Liver (tissue), 9 donors: Measurements from ENCODE around the gene RELA. TPM values are rescaled to one million over a fixed set of nuclear protein-coding genes. Genes with fewer than 3 reads are reported as not detected.

Experiments used
- DNase-seq: peaks from one replicate; pipeline ENCODE4 v3.0.0-alpha.2; 2017; ENCODE audit warnings: low spot score
- H3K27ac ChIP-seq, 2 donors: one replicate each; pipeline ENCODE4 v1.7.0; 2013; ENCODE audit warnings: inconsistent platforms in 2 of 2, low read length in 2 of 2, control low read depth in 1 of 2, low read depth in 1 of 2, mild to moderate bottlenecking in 1 of 2
- H3K27me3 ChIP-seq, 4 donors: one replicate each; pipeline versions ENCODE4 v1.6.1 to v1.7.0; 2013; ENCODE audit warnings: low read length in 3 of 4, inconsistent platforms in 1 of 4, mild to moderate bottlenecking in 1 of 4, moderate library complexity in 1 of 4; ENCODE audit not compliant: control insufficient read depth in 4 of 4, insufficient read depth in 4 of 4
- H3K36me3 ChIP-seq, 4 donors: one replicate each; pipeline versions ENCODE4 v1.6.1 to v1.7.0; 2013; ENCODE audit warnings: low read length in 3 of 4, mild to moderate bottlenecking in 3 of 4, low read depth in 1 of 4, moderate library complexity in 1 of 4; ENCODE audit not compliant: control insufficient read depth in 4 of 4, insufficient read depth in 3 of 4
- H3K4me1 ChIP-seq, 4 donors: one replicate each; pipeline versions ENCODE4 v1.6.1 to v1.7.0; 2013; ENCODE audit warnings: low read length in 3 of 4, mild to moderate bottlenecking in 3 of 4, moderate library complexity in 1 of 4; ENCODE audit not compliant: control insufficient read depth in 4 of 4, insufficient read depth in 4 of 4
- H3K4me3 ChIP-seq, 3 donors: one replicate each; pipeline versions ENCODE4 v1.6.1 to v1.7.0; 2013; ENCODE audit warnings: low read length in 3 of 3, control low read depth in 1 of 3, low read depth in 1 of 3, mild to moderate bottlenecking in 1 of 3
- H3K9ac ChIP-seq, 2 donors: one replicate each; pipeline ENCODE4 v1.7.0; 2013; ENCODE audit warnings: low read length in 2 of 2, mild to moderate bottlenecking in 2 of 2, moderate library complexity in 2 of 2, control low read depth in 1 of 2, low read depth in 1 of 2
- H3K9me3 ChIP-seq, 4 donors: one replicate each; pipeline versions ENCODE4 v1.6.1 to v1.7.0; 2013; ENCODE audit warnings: low read length in 3 of 4; ENCODE audit not compliant: control insufficient read depth in 4 of 4
- ATF3 ChIP-seq: IDR thresholded peaks from 2 replicates; pipeline ENCODE4 v1.6.1; 2016; ENCODE audit warnings: antibody characterized with exemption
- CTCF ChIP-seq: fragments of 150-350 bp; IDR thresholded peaks from 2 replicates; pipeline ENCODE4 v1.5.1; 2017; ENCODE audit warnings: improper control_type of control experiment, low read depth, low read length; ENCODE audit not compliant: missing input control
- EGR1 ChIP-seq, 2 donors: IDR thresholded peaks; 2 replicates each; pipeline ENCODE4 v1.6.1; 2016 to 2018; ENCODE audit warnings: antibody characterized with exemption in 2 of 2, low read depth in 2 of 2
- FOXA1 ChIP-seq: IDR thresholded peaks from 2 replicates; pipeline ENCODE4 v1.6.1; 2016; ENCODE audit warnings: antibody characterized with exemption
- FOXA2 ChIP-seq: IDR thresholded peaks from 2 replicates; pipeline ENCODE4 v1.6.1; 2016; ENCODE audit warnings: antibody characterized with exemption
- GABPA ChIP-seq, 2 donors: IDR thresholded peaks in 1 of 2; conservative IDR thresholded peaks in 1 of 2; 2 replicates each; pipeline ENCODE4 v1.6.1; 2016; ENCODE audit warnings: antibody characterized with exemption in 2 of 2, mild to moderate bottlenecking in 1 of 2, moderate library complexity in 1 of 2
- HNF4A ChIP-seq, 2 donors: conservative IDR thresholded peaks; 2 replicates each; pipeline ENCODE4 v1.6.1; 2016; ENCODE audit warnings: antibody characterized with exemption in 2 of 2, mild to moderate bottlenecking in 2 of 2
- HNF4G ChIP-seq: IDR thresholded peaks from 2 replicates; pipeline ENCODE4 v1.6.1; 2016; ENCODE audit warnings: antibody characterized with exemption
- JUND ChIP-seq, 2 donors: IDR thresholded peaks; 2 replicates each; pipeline ENCODE4 v1.6.1; 2016; ENCODE audit warnings: antibody characterized with exemption in 2 of 2
- MAX ChIP-seq: IDR thresholded peaks from 2 replicates; pipeline ENCODE4 v1.6.1; 2016; ENCODE audit warnings: antibody characterized with exemption
- NR2F2 ChIP-seq: IDR thresholded peaks from 2 replicates; pipeline ENCODE4 v1.6.1; 2016; ENCODE audit warnings: antibody characterized with exemption
- RAD21 ChIP-seq, 2 donors: IDR thresholded peaks; 2 replicates each; pipeline ENCODE4 v1.6.1; 2016; ENCODE audit warnings: antibody characterized with exemption in 2 of 2, mild to moderate bottlenecking in 2 of 2
- RXRA ChIP-seq, 2 donors: IDR thresholded peaks; 2 replicates each; pipeline ENCODE4 v1.6.1; 2017 to 2018; ENCODE audit warnings: antibody characterized with exemption in 2 of 2, mild to moderate bottlenecking in 1 of 2
- SP1 ChIP-seq: IDR thresholded peaks from 2 replicates; pipeline ENCODE4 v1.6.1; 2018; ENCODE audit warnings: antibody characterized with exemption, mild to moderate bottlenecking
- YY1 ChIP-seq: IDR thresholded peaks from 2 replicates; pipeline ENCODE4 v1.6.1; 2016; ENCODE audit warnings: antibody characterized with exemption, mild to moderate bottlenecking
- WGBS: extraction: QIAGEN DNeasy Blood & Tissue Kit; methylation state at CpG from one replicate; pipeline ENCODE4 v1.1.7; 2013; 5-methylcytosine and 5-hydroxymethylcytosine counted together
- polyA plus RNA-seq, 2 donors: library from polyadenylated mRNA; stranded (reverse) in 1 of 2; unstranded in 1 of 2; fragments of 200-250 nt in 1 of 2; fragments of >200 nt in 1 of 2; fragmentation: Nextera tagmentation in 1 of 2; extraction: Ambion mirVana in 1 of 2; gene quantifications; one replicate each; pipeline versions ENCODE4 v1.2.1 to v1.2.3, GENCODE V29; 2013 to 2015
- total RNA-seq, 2 donors: library from RNA; depleted of rRNA; stranded (reverse); fragments of >200 nt; gene quantifications; one replicate each; pipeline ENCODE4 v1.2.3, GENCODE V29; 2014
- donor health status: healthy.
- donor health status: healthy.
- donor health status: healthy.
- donor health status: healthy.
- donor health status: healthy.

RELA gene
- total and polyA plus RNA-seq, 4 donors = 11.1 to 30.7 (median 22.0) TPM

GRCh38 chr11:65680192-65680743, 17.6 kb upstream of the RELA start (continued):
- no peak for TF ChIP-seq MAX
- TF ChIP-seq CTCF = no peak
- TF ChIP-seq HNF4A (conservative IDR thresholded peaks at IDR 0.05) = peak; percentile 72 to 78

- Histone ChIP-seq H3K9ac (no peak overlapping the region), H3K4me3 (no peak overlapping the region), H3K9me3 (no peaks in the 10 kb centered on the region), H3K4me1 (no peaks in the 10 kb centered on the region), H3K27me3 (no peaks in the 10 kb centered on the region), H3K36me3 (no peaks in the 10 kb centered on the region), H3K27ac (no peak overlapping the region)
- no peak for DNase-seq
- WGBS = 97% methylated on average over 2 of the region's 2 CpGs
- TF ChIP-seq FOXA2 (no peak), CTCF (no peak), RXRA (IDR thresholded peaks at IDR 0.05) (no peak), JUND (IDR thresholded peaks at IDR 0.05) (no peak), SP1 (no peak), HNF4A (conservative IDR thresholded peaks at IDR 0.05) (no peak), MAX (no peak), EGR1 (IDR thresholded peaks at IDR 0.05; ENCODE audit: low read depth in 2 of 2) (no peak), YY1 (no peak), RAD21 (IDR thresholded peaks at IDR 0.05) (no peak), HNF4G (no peak), GABPA (IDR thresholded peaks at IDR 0.05 in 1 of 2, conservative IDR thresholded peaks at IDR 0.05 in 1 of 2) (no peak), NR2F2 (no peak), ATF3 (no peak), FOXA1 (no peak)
Observed at GRCh38 chr11:65672982-65673381, 10.3 kb upstream of the RELA start.

DNA sequence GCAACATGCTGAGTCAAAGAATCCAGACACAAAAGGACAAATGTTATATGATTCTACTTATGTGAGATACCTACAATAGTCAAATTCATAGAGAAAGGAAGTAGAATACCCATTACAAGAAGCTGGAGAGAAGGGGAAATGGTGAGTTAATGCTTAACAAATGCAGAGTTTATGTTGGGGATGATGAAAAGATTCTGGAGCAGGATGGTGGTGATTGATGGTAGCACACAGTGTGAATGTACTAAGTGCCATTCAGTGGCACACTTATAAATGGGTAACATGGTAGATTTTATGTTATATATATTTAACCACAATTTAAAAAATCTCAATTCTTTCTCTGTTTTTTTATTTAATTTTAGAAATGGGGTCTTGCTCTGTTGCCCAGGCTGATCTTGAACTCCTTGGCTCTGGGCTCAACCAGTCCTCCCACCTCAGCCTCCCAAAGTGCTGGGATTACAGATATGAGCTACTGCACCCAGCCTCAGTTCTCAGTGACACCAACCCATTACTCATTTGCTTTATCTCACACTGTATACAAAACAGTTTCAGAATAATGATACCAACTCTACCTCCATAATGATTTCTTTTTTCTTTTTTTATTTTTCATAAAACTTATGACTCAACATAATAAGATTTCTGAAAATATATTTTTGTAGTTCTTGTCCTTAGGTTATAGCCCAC, 9.6 kb upstream of the RELA start:
- Histone ChIP-seq H3K27me3 (no peaks in the 10 kb centered on the region), H3K27ac (no peak overlapping the region), H3K36me3 (no peaks in the 10 kb centered on the region), H3K9me3 (no peaks in the 10 kb centered on the region), H3K9ac (no peak overlapping the region), H3K4me1 (no peaks in the 10 kb centered on the region), H3K4me3 (no peak overlapping the region)
- no peak for TF ChIP-seq JUND (IDR thresholded peaks at IDR 0.05)
- no peak for TF ChIP-seq HNF4G
- TF ChIP-seq SP1 = no peak
- TF ChIP-seq ATF3 = no peak
- no peak for DNase-seq
